NCI-H146 (cell line): ENCODE results near the gene MBLAC1.

Experiments used
- DNase-seq: peaks from one replicate; lab custom pipeline; 2025; lab: John Stamatoyannopoulos, UW

Gene MBLAC1

DNA sequence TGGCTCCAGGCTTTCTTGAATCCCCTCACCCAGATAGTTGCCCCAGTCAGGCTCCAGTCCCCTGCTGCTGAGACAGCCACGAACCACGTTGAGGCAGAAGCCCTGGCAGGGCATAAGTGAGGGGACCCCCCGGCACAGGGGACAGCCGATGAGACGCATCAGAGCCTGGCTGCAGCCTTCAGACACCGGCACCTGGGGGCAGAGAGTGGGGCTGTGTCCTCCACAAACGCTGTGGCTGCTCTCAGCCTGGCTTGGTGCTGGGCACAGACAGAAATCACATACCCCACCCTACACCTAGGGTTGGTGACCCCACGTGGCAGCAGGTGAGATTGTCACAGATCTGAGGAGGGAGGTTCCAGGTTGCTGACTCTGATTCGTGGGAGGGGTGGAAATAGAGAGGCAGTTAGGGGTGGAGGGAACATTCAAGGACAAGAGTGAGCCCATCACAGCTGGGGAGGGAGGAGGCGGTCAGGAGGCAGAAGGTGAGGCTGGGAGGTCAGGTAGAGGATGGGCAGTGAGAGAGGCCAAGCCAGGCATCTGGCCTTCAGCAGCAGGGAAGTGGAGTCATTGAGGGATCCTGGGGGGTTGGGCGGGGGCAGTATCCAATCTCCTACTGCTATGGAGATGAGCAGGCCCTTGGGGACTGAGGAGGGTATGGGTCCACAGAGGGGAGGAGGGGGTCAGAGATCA, 47.2 kb downstream of the MBLAC1 start:
- no peak for DNase-seq

DNA sequence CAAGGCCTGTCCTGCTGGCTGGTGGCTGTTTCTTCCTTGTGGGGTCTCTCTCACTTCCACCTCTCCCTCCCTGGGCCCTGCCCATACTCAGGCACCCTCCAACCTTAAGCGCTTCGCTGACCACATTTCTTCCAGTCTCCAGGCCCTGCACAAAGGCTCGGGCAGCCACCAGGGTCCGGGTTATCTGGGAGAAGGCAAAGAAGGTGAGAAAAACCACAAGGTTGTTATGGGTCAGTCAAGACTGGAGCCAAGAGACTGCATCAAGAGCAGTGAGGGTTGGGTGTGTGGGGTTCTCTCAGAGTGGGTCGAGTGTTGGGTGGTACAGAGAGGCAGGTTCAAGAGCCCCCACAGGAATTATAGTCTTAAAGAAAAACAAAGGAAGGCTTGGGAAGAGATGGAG, 47.8 kb downstream of the MBLAC1 start:
- DNase-seq, result no peak

DNA sequence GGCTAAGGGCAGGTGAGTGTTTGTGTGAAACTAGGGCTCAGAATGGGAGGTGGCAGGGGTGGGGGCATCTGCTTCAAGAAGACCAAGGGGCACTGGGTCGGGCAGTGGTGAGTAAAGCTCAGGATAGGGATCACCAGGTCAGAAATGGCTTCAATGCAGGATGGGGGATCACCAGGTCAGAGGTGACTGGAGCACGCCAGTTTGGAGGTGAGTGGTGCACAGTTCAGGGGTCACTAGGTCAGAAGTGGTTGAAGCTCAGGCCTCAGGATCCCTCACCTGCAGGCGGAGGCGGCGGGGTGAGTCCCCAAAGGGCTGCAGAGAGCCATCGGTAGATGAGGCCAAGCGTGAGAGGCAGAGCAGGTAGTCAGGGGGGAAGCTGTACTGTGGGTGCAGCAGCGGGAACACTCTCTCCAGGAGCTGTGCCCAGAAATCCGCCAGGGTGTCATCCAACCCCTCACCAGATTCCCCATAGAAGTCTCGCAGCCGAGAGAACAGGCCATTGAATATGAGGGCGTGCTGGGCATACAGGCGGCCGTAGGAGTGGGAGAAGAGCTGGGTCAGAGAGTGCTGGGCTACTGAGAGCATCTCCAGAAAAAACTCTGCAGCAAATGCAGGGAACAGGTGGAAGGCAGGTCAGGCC, 48.6 kb downstream of the MBLAC1 start:
- DNase-seq, result no peak

DNA sequence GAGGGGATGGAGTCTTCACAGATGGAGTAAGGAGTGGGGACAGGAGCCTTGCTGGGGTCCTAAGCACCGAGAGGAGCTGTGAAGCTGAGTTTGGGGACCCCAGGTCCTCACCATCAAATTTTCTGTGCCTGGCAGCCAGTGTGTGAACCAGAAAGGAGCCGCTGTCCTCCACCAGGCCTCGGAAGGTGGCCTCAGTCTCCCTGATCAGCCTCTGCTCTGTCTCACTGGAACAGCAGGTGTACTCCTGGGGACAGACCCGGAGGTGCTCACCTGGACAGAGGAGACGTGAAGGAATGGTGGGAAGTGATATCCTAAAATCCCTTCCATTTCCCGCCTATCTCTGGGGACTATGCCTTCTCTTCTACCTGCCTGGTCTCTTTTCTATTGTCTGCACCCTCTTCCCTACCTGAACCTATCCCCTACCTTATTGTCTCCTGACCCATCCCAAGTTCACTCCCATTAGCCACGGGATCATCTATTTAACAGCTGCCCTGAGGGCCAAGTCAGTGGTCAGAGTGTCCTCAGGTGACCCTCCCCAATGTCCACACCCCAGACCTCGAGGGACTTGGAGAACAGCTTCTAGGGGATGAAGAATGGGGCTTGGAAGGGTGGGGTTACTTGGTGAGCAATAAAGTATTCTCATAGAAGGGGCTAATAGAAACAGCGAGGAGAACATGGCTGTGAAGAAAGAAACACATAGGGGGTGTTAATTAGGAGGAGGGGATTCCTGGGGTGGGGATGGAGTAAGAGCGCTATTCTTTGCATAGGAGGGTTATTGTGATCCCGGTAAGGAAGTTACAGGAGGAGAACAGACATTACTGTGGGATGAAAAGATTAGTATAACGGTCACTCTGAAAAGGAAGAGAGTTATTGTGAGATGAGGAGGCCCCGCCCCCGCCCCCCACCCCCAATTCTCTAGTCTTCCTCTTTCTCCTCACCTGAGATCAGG, 49.6 kb downstream of the MBLAC1 start:
- DNase-seq, result peak; percentile 42

DNA sequence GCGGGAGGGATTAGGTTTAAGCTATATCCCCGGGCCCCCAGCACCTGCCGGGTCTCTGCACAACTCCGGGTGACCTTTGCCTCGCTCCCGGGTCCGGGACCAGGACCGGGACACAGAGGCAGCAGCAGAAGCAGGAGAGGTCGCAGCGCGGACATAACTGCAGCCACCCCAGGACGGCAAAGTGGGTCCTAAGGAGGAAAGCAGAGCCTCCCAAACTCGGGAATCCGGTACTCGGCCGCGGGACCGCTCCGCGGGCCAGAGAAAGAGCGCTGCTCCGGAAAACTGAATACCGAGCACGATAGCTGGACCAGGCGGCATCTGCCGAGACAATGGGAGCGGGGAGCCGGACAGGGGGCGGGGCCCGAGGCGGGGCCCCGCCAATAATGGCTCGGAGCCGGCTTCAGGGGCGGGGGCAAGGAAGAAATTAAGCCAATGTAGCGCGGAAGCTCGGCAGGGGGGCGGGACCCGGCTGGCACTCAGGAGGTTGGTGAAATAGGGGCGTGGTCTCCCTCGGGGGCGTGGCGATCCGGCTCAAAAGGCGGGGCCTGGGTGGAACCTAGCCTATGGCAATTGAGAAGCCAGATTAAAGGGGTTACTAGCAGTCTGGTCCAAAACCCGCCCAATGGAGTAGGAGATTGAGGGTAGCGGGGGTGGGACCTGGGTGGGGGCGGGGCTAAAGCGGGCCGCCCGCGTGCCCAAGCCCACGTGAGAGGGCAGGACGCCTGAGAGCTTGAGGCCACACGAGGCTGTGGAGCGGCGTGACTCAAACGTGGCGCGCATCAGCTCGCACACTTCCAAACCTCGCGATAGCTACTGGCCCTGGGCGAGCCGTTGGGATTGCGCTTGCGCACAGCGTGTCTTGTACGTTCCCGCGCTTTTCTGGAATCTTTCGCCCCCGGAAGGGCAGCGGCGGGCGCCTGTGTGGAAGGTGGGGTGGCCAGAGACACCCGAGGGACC, 50.6 kb downstream of the MBLAC1 start, which contains the start of the genes GPC2 and STAG3:
TSS of gene GPC2 (minus strand) at position 337 of the 957 bp plus-strand sequence. CDS start at position 155, 182 bp downstream.
TSS of gene STAG3 (plus strand) at position 874 of the 957 bp plus-strand sequence. CDS start 2,639 bp downstream, outside the sequence.
- DNase-seq, result peak; percentile 97
